Calu3 (cell line): ENCODE measurements around the gene CYTH2. TPM values are rescaled to one million over a fixed set of nuclear protein-coding genes. Genes with fewer than 3 reads are reported as not detected.

ENCODE experiments used
- BruUV-seq: library from RNA; stranded (reverse); fragments of 400-500 nt; replicated peaks from 2 replicates; lab custom pipeline; 2021; lab: Mats Ljungman, UMichigan
- CTCF ChIA-PET: fragments of 300-600 bp; sonication (Branson Sonifier 250); formaldehyde crosslinking; loops from one replicate; lab custom pipeline; 2022; ENCODE audit warnings: antibody characterized with exemption; lab: Charles Lee
- DNase-seq: peaks from one replicate; pipeline ENCODE4 v3.0.0; 2022
- H3K27ac Mint-ChIP-seq: one replicate; pipeline ENCODE4 v1.8.0; 2022; ENCODE audit warnings: mixed read lengths; ENCODE audit not compliant: unreplicated experiment
- H3K27me3 Mint-ChIP-seq: one replicate; pipeline ENCODE4 v1.8.0; 2022; ENCODE audit warnings: mixed read lengths; ENCODE audit not compliant: unreplicated experiment
- H3K36me3 Mint-ChIP-seq: one replicate; pipeline ENCODE4 v1.8.0; 2022; ENCODE audit warnings: mild to moderate bottlenecking, moderate library complexity, mixed read lengths; ENCODE audit not compliant: insufficient read depth, unreplicated experiment
- H3K4me1 Mint-ChIP-seq: one replicate; pipeline ENCODE4 v1.8.0; 2022; ENCODE audit warnings: mild to moderate bottlenecking, low read depth, mixed read lengths; ENCODE audit not compliant: unreplicated experiment
- H3K4me3 Mint-ChIP-seq: one replicate; pipeline ENCODE4 v1.8.0; 2022; ENCODE audit warnings: mild to moderate bottlenecking, low read depth, moderate library complexity, mixed read lengths; ENCODE audit not compliant: unreplicated experiment
- H3K9me3 Mint-ChIP-seq: one replicate; pipeline ENCODE4 v1.8.0; 2022; ENCODE audit warnings: low read depth, mixed read lengths; ENCODE audit not compliant: unreplicated experiment
- CTCF ChIP-seq: fragments of 200-600 bp; IDR thresholded peaks from one replicate; pipeline ENCODE4 v1.8.0; 2022; ENCODE audit warnings: antibody characterized with exemption; ENCODE audit not compliant: unreplicated experiment
- intact Hi-C: fragments of 100-400 bp; cut with micrococcal nuclease; formaldehyde crosslinking; loops from one replicate; pipeline ENCODE4 v1.10.0; 2022; ENCODE audit not compliant: unreplicated experiment
- total RNA-seq: library from RNA; stranded (reverse); gene quantifications from 2 replicates; pipeline ENCODE4 v1.2.3, GENCODE V29; 2022

The CYTH2 gene
- total RNA-seq, 1 experiment from 2014 or later: 109 TPM

GRCh38 chr19:48454150-48454730 lies 14.9 kb upstream of the CYTH2 start:
- CTCF ChIA-PET: no interaction called here
- no peak for TF ChIP-seq CTCF
- DNase-seq: no peak
- Mint-ChIP-seq H3K27ac (no peak overlapping the region), H3K36me3 (peaks cover 78% of the 10 kb centered on the region), H3K27me3 (no peaks in the 10 kb centered on the region), H3K4me3 (no peak overlapping the region), H3K9me3 (no peaks in the 10 kb centered on the region), H3K4me1 (peaks cover 20% of the 10 kb centered on the region)
- intact Hi-C loops: no loop called here
- BruUV-seq: no TSS peak

GRCh38 chr19:48455171-48455907 lies 13.8 kb upstream of the CYTH2 start, which contains the start of gene KCNJ14:
KCNJ14 (plus strand) TSS chr19:48455574; CDS start chr19:48461725, 6,151 bp downstream.
- DNase-seq: no peak
- Mint-ChIP-seq H3K9me3 (no peaks in the 10 kb centered on the region), H3K4me3 (no peak within 1 kb of the TSS), H3K36me3 (peaks cover 73% of the 10 kb centered on the region), H3K27ac (no peak within 1 kb of the TSS), H3K27me3 (no peaks in the 10 kb centered on the region), H3K4me1 (peaks cover 20% of the 10 kb centered on the region)
- intact Hi-C loops: no loop called here
- CTCF ChIA-PET: interaction anchor here (0.6 to 0.7 kb wide), 2 partner anchors 13 to 1717 kb away, joined by 3 read pairs; no protein-coding TSS in a partner anchor
- no peak for TF ChIP-seq CTCF
- BruUV-seq: no TSS peak

- Mint-ChIP-seq H3K4me3 (no peak overlapping the region), H3K27me3 (no peaks in the 10 kb centered on the region), H3K4me1 (peaks cover 20% of the 10 kb centered on the region), H3K36me3 (peaks cover 68% of the 10 kb centered on the region), H3K27ac (no peak overlapping the region), H3K9me3 (no peaks in the 10 kb centered on the region)
- DNase-seq: no peak
- BruUV-seq: no TSS peak
- CTCF ChIA-PET: interaction anchor here (0.6 to 0.7 kb wide), 2 partner anchors 12 to 1717 kb away, joined by 3 read pairs; no protein-coding TSS in a partner anchor
- TF ChIP-seq CTCF: no peak
- intact Hi-C loops: no loop called here
Measured at GRCh38 chr19:48455908-48456562, 13.1 kb upstream of the CYTH2 start.

- Mint-ChIP-seq H3K4me1 (peaks cover 13% of the 10 kb centered on the region), H3K9me3 (no peaks in the 10 kb centered on the region), H3K27me3 (no peaks in the 10 kb centered on the region), H3K36me3 (peaks cover 66% of the 10 kb centered on the region), H3K4me3 (no peak overlapping the region), H3K27ac (no peak overlapping the region)
- CTCF ChIA-PET: interaction anchor here (0.6 kb wide), 2 partner anchors 11 to 39 kb away, joined by 3 to 4 read pairs; no protein-coding TSS in a partner anchor
- BruUV-seq: no TSS peak
- TF ChIP-seq CTCF: no peak
- DNase-seq: no peak
- intact Hi-C loops: no loop called here
Measured at GRCh38 chr19:48456864-48457263, 12.3 kb upstream of the CYTH2 start.
